ENCODE measurements around the gene ADRM1.

Gene ADRM1

GRCh38 chr20:62285722-62286121 lies 17.1 kb upstream of the ADRM1 start:
- H3K4me3 ChIP-seq (ENCODE audit: insufficient read depth, low read length, poor library complexity, severe bottlenecking), result no peak overlapping the region
- H3K36me3 ChIP-seq (ENCODE audit: low read length), result no peaks in the 10 kb centered on the region
- H3K27ac ChIP-seq (ENCODE audit: low read depth, low read length), result no peak overlapping the region
- no peaks in the 10 kb centered on the region for H4K20me1 ChIP-seq (ENCODE audit: low read depth, low read length)
- H3K4me2 ChIP-seq (ENCODE audit: low read depth, low read length, poor library complexity, severe bottlenecking), result no peak overlapping the region
- H2AFZ ChIP-seq (ENCODE audit: low read depth, low read length, severe bottlenecking), result no peak overlapping the region
- H3K9me2 ChIP-seq (replicated peaks; ENCODE audit: insufficient read depth, low read length), result no peaks in the 10 kb centered on the region
- H3K9me3 ChIP-seq (ENCODE audit: insufficient read depth, low read length), result no peaks in the 10 kb centered on the region
- no peaks in the 10 kb centered on the region for H3K79me2 ChIP-seq (ENCODE audit: insufficient read depth, low read length)
- no peak overlapping the region for H3K9ac ChIP-seq (ENCODE audit: low read length)
- no peaks in the 10 kb centered on the region for H3F3A ChIP-seq (ENCODE audit: insufficient read depth)
- TF ChIP-seq EZH2phosphoT487 (conservative IDR thresholded peaks at IDR 0.05; ENCODE audit: low read length), result no peak
- TF ChIP-seq CTCF (IDR thresholded peaks at IDR 0.05; ENCODE audit: insufficient read depth, low read length, poor library complexity, severe bottlenecking), result no peak
- H3K27me3 ChIP-seq (ENCODE audit: low read length), result no peaks in the 10 kb centered on the region

GRCh38 chr20:62286493-62287064 lies 16.2 kb upstream of the ADRM1 start:
- no peaks in the 10 kb centered on the region for H3F3A ChIP-seq (ENCODE audit: insufficient read depth)
- no peak overlapping the region for H3K9ac ChIP-seq (ENCODE audit: low read length)
- TF ChIP-seq CTCF (IDR thresholded peaks at IDR 0.05; ENCODE audit: insufficient read depth, low read length, poor library complexity, severe bottlenecking), result no peak
- TF ChIP-seq EZH2phosphoT487 (conservative IDR thresholded peaks at IDR 0.05; ENCODE audit: low read length), result no peak
- no peak overlapping the region for H2AFZ ChIP-seq (ENCODE audit: low read depth, low read length, severe bottlenecking)
- H3K27ac ChIP-seq (ENCODE audit: low read depth, low read length), result no peak overlapping the region
- no peaks in the 10 kb centered on the region for H3K79me2 ChIP-seq (ENCODE audit: insufficient read depth, low read length)
- H3K4me2 ChIP-seq (ENCODE audit: low read depth, low read length, poor library complexity, severe bottlenecking), result no peak overlapping the region
- H3K9me3 ChIP-seq (ENCODE audit: insufficient read depth, low read length), result no peaks in the 10 kb centered on the region
- H3K27me3 ChIP-seq (ENCODE audit: low read length), result no peaks in the 10 kb centered on the region
- H3K4me3 ChIP-seq (ENCODE audit: insufficient read depth, low read length, poor library complexity, severe bottlenecking), result no peak overlapping the region
- no peaks in the 10 kb centered on the region for H4K20me1 ChIP-seq (ENCODE audit: low read depth, low read length)
- no peaks in the 10 kb centered on the region for H3K36me3 ChIP-seq (ENCODE audit: low read length)
- no peaks in the 10 kb centered on the region for H3K9me2 ChIP-seq (replicated peaks; ENCODE audit: insufficient read depth, low read length)

GRCh38 chr20:62287129-62287528 lies 15.7 kb upstream of the ADRM1 start:
- no peak overlapping the region for H3K27ac ChIP-seq (ENCODE audit: low read depth, low read length)
- no peak overlapping the region for H3K9ac ChIP-seq (ENCODE audit: low read length)
- no peak overlapping the region for H3K4me3 ChIP-seq (ENCODE audit: insufficient read depth, low read length, poor library complexity, severe bottlenecking)
- H4K20me1 ChIP-seq (ENCODE audit: low read depth, low read length), result no peaks in the 10 kb centered on the region
- no peak overlapping the region for H2AFZ ChIP-seq (ENCODE audit: low read depth, low read length, severe bottlenecking)
- no peaks in the 10 kb centered on the region for H3K9me3 ChIP-seq (ENCODE audit: insufficient read depth, low read length)
- no peaks in the 10 kb centered on the region for H3K79me2 ChIP-seq (ENCODE audit: insufficient read depth, low read length)
- H3F3A ChIP-seq (ENCODE audit: insufficient read depth), result no peaks in the 10 kb centered on the region
- no peaks in the 10 kb centered on the region for H3K36me3 ChIP-seq (ENCODE audit: low read length)
- no peaks in the 10 kb centered on the region for H3K9me2 ChIP-seq (replicated peaks; ENCODE audit: insufficient read depth, low read length)
- H3K27me3 ChIP-seq (ENCODE audit: low read length), result no peaks in the 10 kb centered on the region
- TF ChIP-seq CTCF (IDR thresholded peaks at IDR 0.05; ENCODE audit: insufficient read depth, low read length, poor library complexity, severe bottlenecking), result no peak
- TF ChIP-seq EZH2phosphoT487 (conservative IDR thresholded peaks at IDR 0.05; ENCODE audit: low read length), result no peak
- H3K4me2 ChIP-seq (ENCODE audit: low read depth, low read length, poor library complexity, severe bottlenecking), result no peak overlapping the region

Measured in SU-DHL-6 (cell line).